Body of pancreas (tissue), 4 donors: ENCODE results near the gene FAM234B. TPM values are rescaled to one million over a fixed set of nuclear protein-coding genes. Genes with fewer than 3 reads are reported as not detected.

ENCODE experiments used
- ATAC-seq: fragments of 150-250 bp; one replicate; pipeline ENCODE4 v1.9.1; 2016
- DNase-seq, 4 donors: peaks; one replicate each; pipeline ENCODE4 v3.0.0-alpha.2; 2019
- H3K27ac ChIP-seq, 4 donors: fragments of 200-600 bp; sonication (generic); 1 replicate in 3 of 4; 2 replicates in 1 of 4; pipeline versions ENCODE4 v1.5.1 to v1.6.1; 2016 to 2019; ENCODE audit warnings: mild to moderate bottlenecking in 1 of 4, mixed read lengths in 1 of 4, moderate library complexity in 1 of 4
- H3K27me3 ChIP-seq, 2 donors: fragments of 200-600 bp; sonication (generic); one replicate each; pipeline ENCODE4 v1.6.0; 2016; ENCODE audit warnings: mild to moderate bottlenecking in 1 of 2
- H3K36me3 ChIP-seq, 2 donors: fragments of 200-600 bp; sonication (generic); replicated peaks in 1 of 2; 2 replicates each; pipeline ENCODE4 v1.5.1; 2016; ENCODE audit warnings: low read depth in 2 of 2; ENCODE audit not compliant: insufficient read depth in 1 of 2
- H3K4me1 ChIP-seq: fragments of 200-600 bp; sonication (generic); one replicate; pipeline ENCODE4 v1.6.0; 2016
- H3K4me3 ChIP-seq, 2 donors: fragments of 200-600 bp; sonication (generic); 1 replicate in 1 of 2; 2 replicates in 1 of 2; pipeline ENCODE4 v1.5.1; 2016 to 2019
- H3K9me3 ChIP-seq, 3 donors: fragments of 200-600 bp; sonication (generic); 1 replicate in 2 of 3; 2 replicates in 1 of 3; pipeline ENCODE4 v1.5.1; 2016
- CTCF ChIP-seq, 7 experiments: fragments of 450-650 bp in 4 of 7; fragments of 200-600 bp in 3 of 7; sonication (generic) in 3 of 7; IDR thresholded peaks; one replicate each; pipeline ENCODE4 v1.5.1; 2016 to 2019; ENCODE audit warnings: antibody characterized with exemption in 7 of 7
- POLR2A ChIP-seq, 3 donors: fragments of 450-650 bp; IDR thresholded peaks; one replicate each; pipeline ENCODE4 v1.6.1; 2016; ENCODE audit warnings: antibody characterized with exemption in 3 of 3, mild to moderate bottlenecking in 2 of 3
- WGBS, 2 donors: methylation state at CpG; one replicate each; pipeline ENCODE4 v1.1.5; 2017; 5-methylcytosine and 5-hydroxymethylcytosine counted together
- intact Hi-C: fragments of 100-400 bp; cut with DNase I; formaldehyde crosslinking; loops from one replicate; pipeline ENCODE4 v1.15.1; 2023
- total RNA-seq, 2 donors: library from RNA; depleted of rRNA; stranded (reverse); fragments of >200 nt; gene quantifications; one replicate each; pipeline ENCODE4 v1.1.0, GENCODE V29; 2016

The FAM234B gene
- total RNA-seq, 2 donors from 2014 or later, result 8.0 to 9.6 TPM

DNA sequence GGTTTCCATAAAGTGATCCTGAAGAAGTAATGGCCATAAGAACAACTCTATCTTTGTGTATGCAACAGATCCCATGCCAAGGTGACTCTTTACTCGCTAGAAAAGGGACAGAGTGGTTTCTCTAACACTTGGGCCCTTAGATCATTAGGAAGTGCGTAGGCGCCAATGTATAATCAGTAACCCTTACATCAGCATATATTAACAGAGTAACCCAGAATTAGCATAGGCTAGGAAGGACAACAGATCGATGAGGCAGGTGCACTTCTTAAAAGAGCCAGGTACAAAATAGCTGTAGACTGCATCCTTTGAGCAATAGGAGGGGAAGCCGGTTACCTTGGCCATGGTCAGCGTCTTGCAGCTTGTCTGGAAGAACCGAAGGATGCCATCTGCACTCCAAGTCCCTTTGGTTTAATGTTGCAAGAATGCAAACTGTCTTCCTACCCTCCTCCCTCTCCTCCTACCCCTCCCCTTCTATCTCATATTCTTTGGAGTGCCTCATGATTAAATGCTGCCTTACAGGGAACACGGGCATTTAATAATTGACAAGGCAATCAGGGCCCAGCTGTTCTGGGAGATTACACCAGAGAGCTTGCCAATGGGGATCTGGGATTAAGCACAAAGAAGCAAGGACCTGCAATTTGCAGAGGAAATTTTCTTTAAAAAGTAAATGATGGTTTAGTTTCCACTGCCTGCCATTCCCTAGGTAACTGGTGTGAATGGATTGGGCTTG, 51.2 kb downstream of the FAM234B start:
- no peak overlapping the region for H3K4me3 ChIP-seq
- intact Hi-C loops, result loop anchor here (10.0 kb wide), 1 partner anchor 109 kb away; no protein-coding TSS in a partner anchor
- H3K9me3 ChIP-seq, result no peaks in the 10 kb centered on the region
- H3K27ac ChIP-seq, result peak overlapping the region in 1 of 4 donors; percentile 10
- ATAC-seq (no peak), DNase-seq (no peak)
- WGBS, 2 donors, result 54 to 70% methylated on average over 7 to 8 of the region's 8 CpGs
- no peaks in the 10 kb centered on the region for H3K27me3 ChIP-seq
- TF ChIP-seq POLR2A (IDR thresholded peaks at IDR 0.05) (no peak), CTCF (IDR thresholded peaks at IDR 0.05) (no peak)
- H3K36me3 ChIP-seq, result no peaks in the 10 kb centered on the region
- H3K4me1 ChIP-seq, result peaks cover 37% of the 10 kb centered on the region

DNA sequence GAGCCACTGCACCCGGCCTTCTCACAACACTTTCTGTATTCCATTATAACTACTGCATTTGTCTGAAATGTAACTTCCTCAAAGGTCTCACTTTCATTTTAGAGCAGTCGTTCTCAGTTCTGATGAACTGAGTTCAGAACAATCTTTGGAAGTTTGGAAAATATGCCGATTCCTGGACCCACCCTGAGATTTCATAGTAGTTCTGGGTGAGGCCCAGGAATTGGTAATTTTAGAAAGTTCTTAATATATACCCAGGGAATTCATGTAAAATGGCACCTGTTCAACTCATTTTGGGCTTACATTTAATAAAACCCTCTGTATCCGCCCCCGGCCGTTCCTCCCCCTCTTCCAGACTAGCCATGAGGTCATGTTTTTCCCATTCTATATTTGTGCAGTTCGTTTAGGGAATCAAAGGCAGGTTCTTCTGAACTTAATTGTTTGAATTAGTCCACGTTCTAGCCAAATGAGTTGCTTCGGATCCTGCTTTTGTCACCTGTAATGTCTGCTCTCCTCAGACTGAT, 53.4 kb downstream of the FAM234B start:
- intact Hi-C loops, result loop anchor here (10.0 kb wide), 1 partner anchor 107 kb away; no protein-coding TSS in a partner anchor
- peaks cover 44% of the 10 kb centered on the region for H3K4me1 ChIP-seq
- peak overlapping the region in 3 of 4 donors; percentile 17 to 92 (median 86) for H3K27ac ChIP-seq

DNA sequence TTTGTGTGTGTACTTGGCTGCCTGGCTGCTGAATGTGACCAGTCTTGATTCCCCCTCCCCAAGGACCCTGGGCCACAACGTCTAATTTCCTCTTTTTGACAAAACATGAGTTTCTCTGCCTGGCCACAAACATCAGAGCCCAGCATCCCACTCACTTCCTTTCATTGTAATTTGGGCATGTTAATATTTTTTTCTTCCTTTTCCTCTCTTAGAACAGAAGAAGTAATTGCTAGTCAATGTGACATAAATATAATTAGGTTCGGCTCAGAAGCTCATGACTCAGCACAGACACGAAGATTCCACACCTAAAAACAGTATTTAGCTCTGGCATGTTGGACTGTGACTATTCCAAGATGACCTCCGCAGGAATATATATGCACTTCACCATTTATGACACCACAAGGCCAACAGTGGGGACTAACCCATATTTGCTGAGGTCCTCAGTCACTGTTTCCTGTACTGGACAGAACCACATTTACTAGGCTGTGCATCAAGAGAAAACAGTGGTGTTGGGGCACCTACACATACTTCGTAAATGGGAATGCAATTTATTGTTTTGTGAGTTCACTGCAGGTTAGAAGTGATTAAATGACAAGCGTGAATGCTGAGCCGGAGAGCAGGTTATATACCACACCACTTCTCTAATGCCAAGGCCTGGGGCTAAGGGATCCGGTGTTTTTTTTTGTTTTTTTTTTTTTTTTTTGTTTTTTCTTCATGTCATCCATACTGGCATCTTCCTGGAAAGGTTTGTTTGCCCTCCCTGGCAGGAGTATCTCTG, 55.1 kb downstream of the FAM234B start:
- Histone ChIP-seq H3K4me1 (peaks cover 38% of the 10 kb centered on the region), H3K4me3 (no peak overlapping the region), H3K27me3 (no peaks in the 10 kb centered on the region), H3K36me3 (no peaks in the 10 kb centered on the region), H3K9me3 (no peaks in the 10 kb centered on the region), H3K27ac (peak overlapping the region; percentile 2 to 92 (median 47))
- intact Hi-C loops, result loop anchor here (10.0 kb wide), 1 partner anchor 106 kb away; no protein-coding TSS in a partner anchor
- peak in 1 of 4 donors; percentile 35 for DNase-seq
- no peak for ATAC-seq
- WGBS, 2 donors, result 58 to 78% methylated on average over 8 of the region's 8 CpGs
- no peak for TF ChIP-seq POLR2A (IDR thresholded peaks at IDR 0.05)
- TF ChIP-seq CTCF (IDR thresholded peaks at IDR 0.05), result no peak

More for the DNA sequence above, 53.4 kb downstream of the FAM234B start:
- DNase-seq, result no peak
- no peak overlapping the region for H3K4me3 ChIP-seq
- no peaks in the 10 kb centered on the region for H3K9me3 ChIP-seq
- ATAC-seq, result no peak
- no peaks in the 10 kb centered on the region for H3K36me3 ChIP-seq
- no peaks in the 10 kb centered on the region for H3K27me3 ChIP-seq
- WGBS, 2 donors, result 46 to 64% methylated on average over 9 of the region's 9 CpGs
- TF ChIP-seq CTCF (IDR thresholded peaks at IDR 0.05) (no peak), POLR2A (IDR thresholded peaks at IDR 0.05) (no peak)

- peak overlapping the region in 3 of 4 donors; percentile 64 to 92 (median 86) for H3K27ac ChIP-seq
- WGBS, 2 donors, result 76 to 88% methylated on average over 10 of the region's 10 CpGs
- intact Hi-C loops, result loop anchor here (10.0 kb wide), 1 partner anchor 105 kb away; no protein-coding TSS in a partner anchor
- H3K27me3 ChIP-seq, result no peaks in the 10 kb centered on the region
- H3K9me3 ChIP-seq, result no peaks in the 10 kb centered on the region
- ATAC-seq, result no peak
- DNase-seq, result no peak
- no peak overlapping the region for H3K4me3 ChIP-seq
- no peak for TF ChIP-seq CTCF (IDR thresholded peaks at IDR 0.05)
- no peaks in the 10 kb centered on the region for H3K36me3 ChIP-seq
- peaks cover 35% of the 10 kb centered on the region for H3K4me1 ChIP-seq
Measured at GRCh38 chr12:13099844-13100604, 55.8 kb downstream of the FAM234B start.
